ENCODE measurements around the gene RNPEP.
"Not testable (repeated sequence)": the region's sequence is repeated elsewhere in the genome, so short reads cannot be mapped to it uniquely, and the experiment has no call there.

Gene RNPEP

GRCh38 chr1:202011994-202012393, 29.5 kb downstream of the RNPEP start:
- DNase-seq = no peak

- no peak for DNase-seq
Measured at GRCh38 chr1:202012544-202013478, 30.4 kb downstream of the RNPEP start.

DNA sequence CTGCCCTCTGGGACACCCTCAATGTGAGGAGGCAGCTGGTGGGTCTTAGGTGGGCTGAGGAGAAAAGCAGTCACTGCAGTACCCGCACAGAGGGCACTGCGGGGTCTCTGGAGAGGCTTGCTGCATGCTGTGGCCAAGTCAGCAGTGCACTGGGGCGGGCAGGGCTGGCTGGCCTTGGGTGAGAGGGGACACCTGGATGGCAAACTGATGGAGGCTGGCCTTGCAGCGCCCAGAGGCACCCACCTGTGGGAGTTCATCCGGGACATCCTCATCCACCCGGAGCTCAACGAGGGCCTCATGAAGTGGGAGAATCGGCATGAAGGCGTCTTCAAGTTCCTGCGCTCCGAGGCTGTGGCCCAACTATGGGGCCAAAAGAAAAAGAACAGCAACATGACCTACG, 31.2 kb downstream of the RNPEP start:
- no peak for DNase-seq

DNA sequence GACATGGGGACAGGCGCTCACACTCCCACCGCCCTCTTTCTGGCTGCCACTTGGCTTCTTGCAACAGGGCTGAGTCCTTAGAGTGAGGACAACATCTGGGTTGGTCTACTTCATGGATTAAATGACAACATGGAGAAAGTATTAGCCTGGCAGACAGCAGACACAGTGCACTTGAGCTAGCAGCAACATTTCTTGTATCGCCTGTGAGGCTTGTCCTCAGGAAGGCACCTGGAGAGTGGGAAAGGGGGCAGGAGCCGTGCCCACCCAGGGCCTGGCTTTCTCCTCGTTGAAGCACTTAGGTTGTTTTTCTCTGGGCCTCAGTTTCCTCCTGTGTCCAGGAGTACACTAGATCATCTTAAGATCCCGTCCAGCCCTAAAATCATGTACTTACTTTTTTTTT, 31.6 kb downstream of the RNPEP start:
- DNase-seq = no peak

GRCh38 chr1:202014915-202015661, 32.6 kb downstream of the RNPEP start:
- DNase-seq = no peak

DNA sequence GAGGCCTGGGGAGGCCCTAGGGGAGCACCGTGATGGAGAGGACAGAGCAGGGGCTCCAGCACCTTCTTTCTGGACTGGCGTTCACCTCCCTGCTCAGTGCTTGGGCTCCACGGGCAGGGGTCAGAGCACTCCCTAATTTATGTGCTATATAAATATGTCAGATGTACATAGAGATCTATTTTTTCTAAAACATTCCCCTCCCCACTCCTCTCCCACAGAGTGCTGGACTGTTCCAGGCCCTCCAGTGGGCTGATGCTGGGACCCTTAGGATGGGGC, 33.2 kb downstream of the RNPEP start:
- DNase-seq = no peak

- no peak for DNase-seq
Measured at GRCh38 chr1:202016022-202016810, 33.8 kb downstream of the RNPEP start.

GRCh38 chr1:202016811-202017748, 34.6 kb downstream of the RNPEP start:
- no peak for DNase-seq

GRCh38 chr1:202017749-202018467, 35.5 kb downstream of the RNPEP start:
- DNase-seq = no peak

GRCh38 chr1:202018468-202019234, 36.2 kb downstream of the RNPEP start:
- no peak for DNase-seq

- DNase-seq = not testable (repeated sequence)
Measured at GRCh38 chr1:202019235-202019558, 36.7 kb downstream of the RNPEP start.

DNA sequence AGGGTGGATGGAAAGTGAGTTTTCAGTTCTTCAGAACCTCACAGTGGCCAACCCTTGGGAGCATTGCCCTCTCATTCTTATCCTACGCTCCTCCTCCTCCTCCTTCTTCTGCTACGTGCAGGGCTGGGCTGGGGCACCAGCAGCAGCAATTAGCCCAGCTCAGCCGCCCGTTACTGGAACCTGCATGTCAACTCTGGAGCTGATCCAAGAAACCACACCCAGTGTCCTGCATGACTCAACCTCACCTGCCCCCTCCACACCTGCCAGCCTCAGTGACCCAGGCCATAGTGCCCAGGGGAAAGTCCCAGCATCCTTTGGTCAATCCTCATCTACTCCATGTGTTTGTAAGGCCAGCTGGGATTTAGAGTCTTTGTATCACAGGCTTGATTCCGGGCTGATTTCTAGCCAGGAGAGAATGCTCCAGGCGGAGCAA, 40.6 kb downstream of the RNPEP start:
- no peak for DNase-seq

- no peak for DNase-seq
Measured at GRCh38 chr1:202029171-202029665, 46.8 kb downstream of the RNPEP start.

DNA sequence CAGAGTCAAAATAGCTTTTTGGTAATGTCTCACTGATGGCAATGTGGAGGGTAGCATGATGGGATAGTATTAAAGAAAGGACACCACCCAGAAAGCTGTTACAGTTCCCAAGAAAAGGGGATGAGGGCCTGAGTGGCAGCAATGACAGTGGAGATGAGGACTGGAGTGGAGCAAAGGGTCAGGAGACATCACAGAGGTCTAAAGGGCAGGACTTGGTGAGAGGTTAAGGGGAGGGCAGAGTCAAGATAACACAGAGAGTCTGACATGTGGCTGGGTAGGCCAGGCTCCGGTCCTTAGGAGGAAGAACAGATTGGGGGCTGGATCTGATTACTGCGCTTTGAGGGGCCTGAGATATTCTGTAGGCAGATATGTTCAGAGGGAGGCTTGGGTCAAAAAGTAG, 47.3 kb downstream of the RNPEP start:
- no peak for DNase-seq

- no peak for DNase-seq
Measured at GRCh38 chr1:202031796-202032195, 49.3 kb downstream of the RNPEP start.

DNA sequence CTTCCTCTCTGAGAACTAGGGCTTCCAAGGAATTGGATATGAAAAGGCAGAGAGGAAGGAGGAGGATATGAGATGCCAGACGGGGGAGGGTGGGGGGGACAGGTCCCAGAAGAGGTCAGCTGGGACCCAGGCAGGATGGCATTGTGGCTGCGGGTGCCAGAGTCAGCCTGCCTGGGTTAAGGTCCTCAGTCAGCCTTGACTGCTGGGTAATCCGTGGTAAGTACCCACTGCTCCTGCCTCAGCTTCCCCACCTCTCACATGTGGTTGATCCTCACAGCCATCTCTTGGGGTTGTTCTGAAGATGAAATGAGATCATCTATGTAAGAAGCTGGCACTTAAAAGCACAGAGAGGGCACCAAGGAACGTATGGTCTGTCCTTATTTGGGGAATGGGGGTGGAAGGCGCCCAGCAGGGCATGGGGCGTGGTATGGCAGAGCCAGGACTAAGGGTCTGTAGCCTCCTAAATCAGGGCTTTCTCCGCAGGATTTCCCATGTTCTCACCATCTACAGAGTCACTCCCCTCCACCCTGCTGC, 51.8 kb downstream of the RNPEP start:
- DNase-seq = no peak

GRCh38 chr1:202034683-202035462, 52.4 kb downstream of the RNPEP start:
- DNase-seq = no peak

GRCh38 chr1:202036595-202037387, 54.3 kb downstream of the RNPEP start:
- DNase-seq = no peak

Measured in stimulated activated CD4-positive, alpha-beta T cell treated with anti-CD3 and anti-CD28 coated beads, Interleukin-4, amount 100 ng/mL, for 24 hours (primary cell).